Activated CD8-positive, alpha-beta memory T cell treated with anti-CD3 and anti-CD28 coated beads for 4 hours (primary cell): Measurements from ENCODE around the gene CTRB1.

Experiments
- DNase-seq, 2 donors: peaks; one replicate each; pipeline ENCODE4 v3.0.0-alpha.2; 2020; ENCODE audit warnings: low read depth in 2 of 2

CTRB1 gene

DNA sequence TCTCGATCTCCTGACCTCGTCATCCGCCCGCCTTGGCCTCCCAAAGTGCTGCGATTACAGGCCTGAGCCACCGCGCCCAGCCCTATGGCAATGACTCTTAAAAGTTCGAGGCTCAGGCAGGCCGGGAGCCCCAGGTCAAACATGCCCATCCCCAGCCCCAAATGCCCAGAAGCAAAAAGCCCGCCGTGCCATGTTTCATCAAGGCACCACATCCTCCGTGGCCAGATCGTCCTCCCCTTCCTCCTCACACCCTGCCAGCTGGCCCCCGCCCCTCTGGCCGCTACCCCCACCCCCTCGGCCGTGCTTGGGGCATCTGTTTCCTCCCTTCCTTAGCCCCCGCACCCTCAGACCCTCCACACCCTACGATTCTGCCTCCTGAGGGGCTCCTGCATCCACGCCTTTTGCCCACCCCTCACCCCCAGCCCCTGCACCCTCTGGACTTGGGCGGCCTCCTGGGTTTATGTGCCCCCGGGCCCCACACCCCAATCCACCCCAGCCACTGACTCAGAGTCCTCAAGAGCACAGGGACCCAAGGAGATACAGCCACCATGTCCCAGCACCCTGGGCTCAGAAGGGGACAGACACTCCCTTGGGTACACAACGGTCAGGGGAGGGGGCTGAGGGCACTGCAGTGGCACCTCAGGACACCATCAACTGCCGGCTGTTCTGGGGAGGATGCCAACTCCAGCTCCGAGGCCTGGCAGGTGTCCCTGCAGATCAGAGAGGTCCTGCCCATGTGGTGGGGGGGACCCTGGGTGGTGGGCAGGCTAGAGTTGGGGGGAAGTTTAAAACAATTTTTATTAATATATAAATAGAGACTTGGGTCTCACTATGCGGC is 7.1 kb downstream of the CTRB1 start:
- DNase-seq: no peak

DNA sequence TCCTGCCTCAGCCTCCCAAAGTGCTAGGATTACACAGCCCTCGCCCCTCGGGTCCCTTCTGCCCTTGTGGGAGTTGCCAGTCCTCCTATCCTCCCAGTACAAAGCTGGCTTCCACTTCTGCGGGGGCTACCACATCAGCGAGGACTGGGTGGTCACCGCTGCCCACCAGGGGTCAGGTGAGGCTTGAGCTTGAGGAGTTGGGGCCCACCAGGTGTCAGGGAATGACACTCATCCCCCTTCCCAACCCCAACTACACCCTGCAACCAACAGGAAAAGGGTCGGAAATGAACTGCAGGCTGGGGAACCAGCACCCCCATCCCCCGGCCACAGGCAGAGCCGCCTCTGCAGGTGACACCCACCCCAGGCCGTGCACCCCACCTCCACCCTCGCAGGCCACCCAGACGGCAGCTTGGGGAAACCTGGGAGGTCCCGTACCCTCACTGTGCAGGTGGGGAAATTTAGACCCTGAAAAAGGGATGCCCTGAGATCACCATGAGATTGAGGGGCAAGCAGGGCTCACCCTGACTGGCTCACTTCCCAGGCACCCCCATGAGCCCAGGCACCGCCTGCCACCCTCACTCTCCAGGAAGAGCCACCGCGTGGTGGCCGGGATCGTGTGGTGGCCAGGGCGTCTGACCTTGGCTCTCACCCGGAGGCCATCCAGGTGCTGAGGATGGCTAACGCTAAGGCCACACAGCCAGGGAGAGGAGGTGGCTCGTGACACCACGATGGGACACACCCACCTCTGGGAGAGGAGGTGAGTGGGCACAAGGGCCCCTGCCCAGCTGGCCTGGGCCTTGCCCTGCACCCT is 8.0 kb downstream of the CTRB1 start:
- DNase-seq: no peak

DNA sequence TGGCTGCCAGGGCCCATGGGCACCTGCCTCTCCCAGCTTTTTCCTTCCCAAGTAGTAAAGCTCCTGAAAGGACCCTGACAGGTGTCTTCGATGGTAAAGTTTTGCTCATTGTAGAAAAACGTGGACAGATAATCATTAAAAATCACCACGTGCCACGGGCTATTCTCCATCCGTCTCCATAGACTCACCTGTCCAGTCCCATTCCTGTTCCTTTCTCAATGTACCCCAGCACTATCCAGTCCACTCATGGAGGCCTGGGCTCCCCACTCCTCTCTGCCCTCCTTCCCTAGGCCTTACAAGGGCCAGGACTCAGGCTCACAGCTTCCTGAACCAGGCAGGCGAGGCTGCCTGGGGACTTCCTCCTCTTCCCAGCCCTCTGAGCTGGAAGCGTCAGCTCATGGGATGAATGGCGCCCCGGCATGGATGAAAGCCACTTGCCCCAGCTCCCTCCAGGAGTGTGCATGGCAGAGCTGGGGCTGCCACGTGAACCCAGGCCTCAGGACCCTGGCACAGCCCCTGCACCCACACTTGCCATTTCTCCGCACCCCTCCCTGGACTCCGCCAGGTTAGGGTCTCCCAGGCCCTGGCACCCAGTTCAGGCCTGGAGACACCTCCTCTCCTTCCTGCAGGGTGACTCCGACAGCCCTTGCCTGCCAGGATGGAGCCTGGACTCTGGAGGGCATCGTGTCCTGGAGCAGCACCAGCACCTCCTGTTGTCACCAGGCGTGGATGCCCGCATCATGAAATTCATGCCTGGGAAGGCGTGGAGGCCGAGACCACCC is 8.8 kb downstream of the CTRB1 start:
- DNase-seq: no peak

DNA sequence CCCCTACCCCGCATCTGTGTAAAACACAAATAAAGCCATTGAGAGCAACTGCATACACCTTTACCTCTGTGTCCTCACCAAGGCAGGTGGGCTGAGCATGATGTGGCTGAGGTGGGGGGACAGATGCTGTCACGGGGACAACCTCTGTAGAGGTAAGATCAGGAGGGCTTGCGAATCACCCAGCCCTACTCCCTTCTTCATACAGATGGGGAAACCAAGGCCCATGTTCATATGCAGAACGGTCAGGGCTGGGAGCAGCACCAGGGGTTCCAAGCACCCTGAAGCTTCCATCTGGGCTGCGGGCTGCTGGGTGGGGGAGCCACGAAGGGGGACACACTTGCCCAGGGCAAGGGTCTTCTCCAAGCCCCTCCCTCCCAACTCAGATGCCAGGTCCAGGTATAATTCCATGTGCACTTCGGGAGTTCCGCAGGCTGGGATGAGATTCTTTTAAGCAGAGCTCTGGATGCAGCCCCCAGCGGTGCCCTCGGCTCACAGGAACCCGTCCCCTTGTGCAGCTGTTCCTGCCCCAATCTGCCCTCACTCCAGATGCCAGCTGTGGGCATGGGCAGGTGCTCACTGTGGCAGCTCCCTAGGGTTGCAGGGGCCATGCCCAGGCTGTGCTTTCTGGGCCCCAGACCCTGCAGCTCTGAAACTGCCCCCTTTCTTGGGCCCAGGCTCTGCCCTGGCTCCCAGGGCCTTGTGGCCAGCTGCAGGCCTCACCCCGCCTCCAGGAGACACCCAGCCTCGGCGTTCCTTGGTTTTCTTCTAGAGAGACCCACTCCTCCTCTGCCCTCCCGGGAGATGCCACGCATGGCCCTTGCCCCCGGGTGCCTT is 9.6 kb downstream of the CTRB1 start:
- no peak for DNase-seq

DNA sequence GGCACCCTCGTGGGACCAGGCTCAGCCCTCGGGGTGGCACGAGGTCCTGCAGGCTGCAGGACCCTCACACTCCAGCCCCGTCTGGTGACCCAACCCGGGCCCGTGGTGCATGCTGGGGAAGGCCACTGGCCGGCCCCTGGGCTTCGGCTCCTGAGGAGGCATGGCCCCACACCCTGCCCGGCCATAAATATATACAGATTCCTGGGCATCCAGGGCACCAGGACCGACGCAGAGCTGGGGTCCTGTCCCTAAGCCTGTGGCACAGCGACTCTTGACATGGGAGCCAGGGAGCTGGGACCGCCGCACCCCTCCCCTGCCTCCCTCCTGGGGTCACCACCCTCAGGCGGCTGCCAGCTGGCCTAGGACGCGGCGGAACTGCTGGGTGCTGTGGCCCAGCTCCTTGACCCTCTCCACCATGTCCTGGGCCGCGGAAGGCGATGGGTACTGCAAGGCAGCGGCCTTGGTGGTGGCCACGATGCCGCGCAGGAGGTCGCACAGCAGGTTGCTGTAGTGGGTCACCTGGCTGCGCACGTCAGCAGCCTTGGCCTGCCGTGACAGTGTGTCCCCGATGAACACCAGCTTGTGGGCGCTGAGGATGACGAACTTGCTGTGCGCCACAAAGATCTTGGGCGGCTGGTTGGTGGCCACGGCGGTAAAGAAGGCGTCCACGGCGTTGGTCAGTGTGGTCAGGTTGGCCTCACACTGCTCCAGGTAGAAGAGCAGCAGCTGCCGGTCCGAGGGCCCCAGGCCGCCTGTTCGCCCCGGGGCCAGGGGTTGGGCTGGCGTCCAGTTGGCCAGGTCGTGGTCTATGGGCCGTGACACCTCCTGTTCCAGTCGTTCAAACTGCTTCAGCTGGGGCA is 10.6 kb downstream of the CTRB1 start:
- no peak for DNase-seq

DNA sequence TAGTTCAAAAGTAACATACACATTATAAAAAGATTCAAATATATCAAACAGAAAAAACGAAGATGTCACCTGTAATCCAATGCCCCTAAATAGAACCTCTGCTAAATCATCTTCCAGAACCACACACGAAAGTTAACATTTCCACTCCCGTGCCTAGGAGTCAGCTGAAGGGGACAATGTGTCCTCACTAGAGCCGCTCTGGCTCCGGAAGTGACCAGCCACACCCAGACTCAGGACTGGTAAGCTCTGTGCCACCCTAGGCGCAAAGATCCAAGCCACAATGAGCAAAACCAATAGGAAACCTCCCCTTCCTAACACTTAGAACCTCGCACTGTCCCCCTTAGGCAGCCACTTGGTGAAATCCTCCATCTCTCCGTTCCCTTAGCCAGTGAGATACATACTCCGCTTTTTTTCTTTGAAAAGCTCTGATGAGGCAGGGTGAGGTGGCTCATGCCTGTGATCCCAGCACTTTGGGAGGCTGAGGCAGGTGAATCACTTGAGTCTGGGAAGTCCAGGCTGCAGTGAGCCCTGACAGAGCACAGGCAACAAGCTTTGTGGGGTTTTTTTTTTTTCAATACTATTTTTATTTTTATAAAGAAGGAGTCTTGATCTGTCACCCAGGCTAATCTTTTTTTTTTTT is 11.8 kb downstream of the CTRB1 start:
- no peak for DNase-seq

DNA sequence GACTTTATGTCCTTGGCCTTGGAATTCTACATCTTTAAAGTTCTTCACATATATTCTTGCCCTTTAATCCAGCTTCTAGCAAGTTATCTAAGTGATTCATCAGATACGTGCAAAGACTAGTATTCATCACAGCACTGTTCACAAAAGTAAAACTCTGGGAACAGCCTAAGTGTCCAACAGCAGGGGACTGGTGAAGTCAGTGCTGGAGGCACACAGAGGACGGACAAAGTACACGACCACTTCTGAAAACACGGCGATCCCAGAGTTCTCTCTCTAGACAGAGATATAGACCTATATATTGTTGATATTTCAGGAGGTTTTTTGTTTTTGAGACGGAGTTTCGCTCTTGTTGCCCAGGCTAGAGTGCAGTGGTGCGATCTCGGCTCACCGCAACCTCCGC is 12.8 kb downstream of the CTRB1 start:
- no peak for DNase-seq

DNA sequence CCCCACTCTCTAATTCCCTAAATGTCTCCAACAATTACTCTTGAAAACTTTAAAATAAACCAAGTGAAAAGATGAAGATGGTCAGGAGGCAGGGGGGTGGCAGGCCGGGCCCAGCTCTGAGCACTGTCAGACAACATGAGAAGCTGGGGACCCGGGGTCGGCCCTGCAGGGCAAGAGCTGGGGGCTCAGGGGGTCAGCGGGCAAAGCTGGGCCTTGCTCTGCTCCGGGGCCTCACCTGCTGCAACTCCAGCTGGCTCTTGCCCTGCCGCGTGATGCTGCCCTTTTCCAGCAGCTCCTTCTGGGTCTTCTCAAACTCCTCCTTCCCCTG is 14.8 kb downstream of the CTRB1 start:
- no peak for DNase-seq

- DNase-seq: no peak
Observed at GRCh38 chr16:75234856-75235696, 16.3 kb downstream of the CTRB1 start.

DNA sequence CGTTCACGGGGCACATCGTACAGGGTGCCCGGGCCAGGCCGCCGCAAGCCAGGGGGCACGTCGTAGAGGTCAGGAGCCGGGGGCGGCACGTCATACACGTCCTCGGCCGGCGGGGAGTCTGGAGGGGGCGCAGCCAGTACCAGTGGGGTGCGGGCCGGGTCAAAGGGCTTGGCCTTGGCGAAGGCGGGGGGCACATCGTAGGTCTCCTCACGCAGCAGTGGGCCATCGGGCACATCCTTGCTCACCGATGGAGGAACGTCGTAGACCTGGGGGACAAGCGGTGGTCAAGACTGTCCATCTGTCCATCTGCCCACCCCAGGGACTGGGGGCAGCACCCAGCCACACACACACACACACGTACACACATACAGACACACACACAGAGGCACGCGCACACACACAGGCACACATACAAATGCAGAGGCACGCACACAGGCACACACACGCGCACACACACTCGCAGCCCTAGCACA is 17.0 kb downstream of the CTRB1 start:
- no peak for DNase-seq

DNA sequence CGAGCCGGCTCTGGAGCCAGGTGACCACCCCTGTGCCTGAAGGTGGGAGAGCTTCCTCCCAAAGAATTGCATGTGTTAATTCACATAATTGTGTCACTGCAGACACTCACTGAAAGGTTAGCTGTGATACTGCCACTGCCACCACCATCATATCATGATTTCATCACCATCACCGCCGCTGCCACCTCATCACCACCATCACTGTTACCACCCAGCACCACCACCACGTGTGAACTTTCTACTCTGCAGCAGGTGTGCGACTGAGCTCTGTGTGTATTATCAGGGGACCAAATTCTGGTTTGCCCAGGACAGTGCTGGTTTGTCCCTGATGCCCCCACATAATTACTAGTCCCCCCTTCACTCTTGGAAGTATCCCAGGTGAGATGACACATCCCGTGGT is 17.4 kb downstream of the CTRB1 start:
- no peak for DNase-seq

DNA sequence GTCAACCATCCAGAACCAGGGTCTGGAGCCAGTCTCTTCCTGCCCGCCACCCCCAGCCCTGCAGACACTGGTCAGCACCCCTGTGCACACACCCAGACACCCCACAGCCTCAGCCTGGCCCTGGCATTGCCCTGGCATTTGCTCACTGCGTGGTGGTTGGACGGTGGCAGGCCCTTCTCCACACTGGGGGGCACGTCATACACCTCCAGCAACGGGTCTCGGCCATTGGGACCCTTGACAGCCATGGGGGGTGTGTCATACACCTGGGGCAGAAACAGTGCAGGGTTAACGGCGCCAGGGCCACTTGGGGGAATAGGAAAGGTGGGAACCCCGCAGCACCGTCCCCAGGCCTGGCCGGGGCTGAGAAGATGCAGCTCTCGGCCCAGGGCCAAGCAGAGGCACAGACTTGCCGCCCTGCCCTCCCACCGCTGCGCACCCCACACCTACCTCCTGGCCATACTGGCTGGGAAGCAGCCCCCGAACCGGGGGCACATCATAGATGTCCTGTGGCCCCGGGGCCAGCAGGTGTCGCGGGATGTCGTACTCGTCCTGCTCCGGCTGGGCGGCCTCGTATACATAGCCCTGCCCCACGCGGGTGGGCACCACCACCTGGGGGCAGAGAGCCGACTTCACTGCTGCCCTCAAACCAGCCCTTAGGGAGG is 18.1 kb downstream of the CTRB1 start:
- no peak for DNase-seq

GRCh38 chr16:75237398-75238131 is 18.8 kb downstream of the CTRB1 start:
- no peak for DNase-seq

DNA sequence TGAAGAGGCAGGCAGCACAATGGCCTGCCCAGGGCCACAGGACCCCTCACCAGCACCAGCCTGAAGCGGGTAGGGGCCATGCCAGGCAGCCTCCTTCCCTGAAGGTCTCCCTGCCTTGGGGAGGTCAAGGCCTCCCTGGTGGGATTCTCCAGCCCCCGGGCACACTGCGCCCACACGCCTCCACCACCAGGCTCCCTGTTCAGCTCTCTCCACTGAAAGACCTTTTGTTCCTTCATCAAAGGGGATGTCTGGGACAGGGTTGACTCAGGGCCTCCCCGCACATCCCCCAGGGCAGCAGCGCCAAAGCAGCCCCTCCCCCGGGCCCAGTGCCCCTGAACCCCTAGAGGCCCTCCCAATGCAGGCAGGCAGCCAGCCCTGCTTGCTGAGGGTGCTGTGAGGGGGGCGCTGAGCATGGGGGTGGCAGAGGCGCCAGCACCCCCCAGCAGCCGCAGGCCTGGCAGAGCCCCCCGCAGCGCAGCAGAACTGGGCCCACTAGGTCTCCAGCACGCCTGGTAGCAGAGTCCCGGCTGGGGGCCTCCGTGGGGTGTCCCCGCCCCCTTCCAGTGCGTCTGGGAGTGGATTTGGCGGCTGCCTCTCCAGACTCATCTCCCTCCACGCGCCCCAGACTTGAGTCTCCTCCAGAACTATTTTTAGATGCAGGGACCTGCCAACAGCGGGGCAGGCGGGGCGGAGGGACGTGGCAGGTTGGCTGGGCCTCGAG is 19.5 kb downstream of the CTRB1 start:
- DNase-seq: no peak

DNA sequence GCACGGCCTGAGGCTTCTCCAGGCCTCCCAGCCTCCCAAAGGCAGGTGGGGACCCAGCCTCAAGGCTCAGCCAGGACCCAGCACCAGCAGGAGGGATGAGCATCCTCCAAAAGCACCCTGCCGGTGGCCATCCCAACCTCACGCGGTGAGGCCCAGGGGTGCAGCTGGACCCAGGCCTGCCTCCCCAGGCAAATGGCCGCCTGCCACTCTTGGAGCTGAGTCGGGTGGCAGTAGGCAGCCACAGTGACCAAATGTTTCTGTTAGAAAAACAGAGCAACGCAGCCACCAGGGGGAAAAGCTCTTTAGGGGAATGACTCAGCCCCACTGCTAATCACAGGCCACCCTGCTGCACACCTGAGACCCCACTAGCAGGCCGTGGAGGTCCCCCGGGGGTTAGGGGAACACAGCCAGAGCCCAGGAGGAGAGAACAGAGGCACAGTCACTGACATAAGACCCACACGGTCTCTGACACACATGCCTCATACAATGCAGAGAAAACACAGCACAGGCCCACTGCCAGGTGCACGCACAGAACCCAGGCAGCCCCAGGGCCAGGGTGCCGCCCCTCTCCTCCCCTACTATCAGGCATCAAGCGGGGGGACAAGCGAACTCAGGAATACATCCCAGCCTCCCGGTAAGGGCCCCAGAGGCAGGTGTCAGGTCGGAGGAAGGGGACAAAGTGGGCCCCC is 20.2 kb downstream of the CTRB1 start:
- no peak for DNase-seq

DNA sequence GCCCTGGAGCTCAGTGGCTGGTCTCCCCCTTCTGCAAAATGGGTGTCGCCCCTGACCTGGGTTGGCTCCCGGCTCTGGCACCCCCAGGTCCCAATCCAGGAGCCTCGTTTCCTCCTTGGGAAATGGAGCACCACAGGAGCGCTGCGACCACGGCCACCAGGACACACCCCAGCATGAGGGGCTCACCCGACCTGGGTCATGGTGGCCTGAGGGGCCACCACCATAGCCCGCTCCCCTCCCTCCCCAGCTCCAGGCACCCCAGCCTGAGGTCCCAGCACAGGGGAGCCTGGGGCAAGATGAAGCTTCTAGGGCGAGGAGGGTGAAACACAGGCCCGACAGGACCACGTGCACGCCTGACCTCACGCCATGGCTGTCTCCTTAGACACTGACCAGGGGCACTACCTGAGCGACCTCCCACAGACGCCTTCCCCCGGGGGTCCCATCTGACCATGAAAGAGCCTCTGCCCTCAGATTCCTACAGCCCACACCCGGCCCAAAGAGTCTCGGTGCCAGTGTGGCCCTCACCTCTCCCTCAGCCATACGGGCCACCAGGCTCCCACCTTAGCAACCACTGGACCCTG is 20.8 kb downstream of the CTRB1 start:
- DNase-seq: no peak
